DMS153 (cell line): Measurements from ENCODE around the gene PLEKHH2.
"Not testable (repeated sequence)": the region's sequence is repeated elsewhere in the genome, so short reads cannot be mapped to it uniquely, and the experiment has no call there.

ENCODE experiments used
- DNase-seq: peaks from one replicate; lab custom pipeline; 2025; lab: John Stamatoyannopoulos, UW

The PLEKHH2 gene

GRCh38 chr2:43636621-43637020 lies 439 bp upstream of the PLEKHH2 start:
- DNase-seq, result peak; percentile 51

GRCh38 chr2:43642363-43642762 lies 5.3 kb downstream of the PLEKHH2 start:
- no peak for DNase-seq

- DNase-seq, result no peak
Observed at GRCh38 chr2:43643680-43644079, 6.6 kb downstream of the PLEKHH2 start.

- DNase-seq, result no peak
Observed at GRCh38 chr2:43648994-43649701, 12.1 kb downstream of the PLEKHH2 start.

GRCh38 chr2:43653506-43653905 lies 16.4 kb downstream of the PLEKHH2 start:
- no peak for DNase-seq

- no peak for DNase-seq
Observed at GRCh38 chr2:43657241-43657640, 20.2 kb downstream of the PLEKHH2 start.

- no peak for DNase-seq
Observed at GRCh38 chr2:43675646-43676321, 38.7 kb downstream of the PLEKHH2 start.

GRCh38 chr2:43676322-43677050 lies 39.4 kb downstream of the PLEKHH2 start, which contains the start of gene C1GALT1C1L:
Gene C1GALT1C1L (minus strand): TSS chr2:43676429. CDS start chr2:43676322, 107 bp downstream.
- DNase-seq, result no peak

GRCh38 chr2:43677783-43678182 lies 40.7 kb downstream of the PLEKHH2 start:
- not testable (repeated sequence) for DNase-seq

- DNase-seq, result no peak
Observed at GRCh38 chr2:43685357-43685756, 48.3 kb downstream of the PLEKHH2 start.

- no peak for DNase-seq
Observed at GRCh38 chr2:43689999-43690398, 52.9 kb downstream of the PLEKHH2 start.

GRCh38 chr2:43692428-43692994 lies 55.5 kb downstream of the PLEKHH2 start:
- DNase-seq, result no peak

- DNase-seq, result not testable (repeated sequence)
Observed at GRCh38 chr2:43698140-43698539, 61.1 kb downstream of the PLEKHH2 start.

- no peak for DNase-seq
Observed at GRCh38 chr2:43699761-43700160, 62.7 kb downstream of the PLEKHH2 start.

- no peak for DNase-seq
Observed at GRCh38 chr2:43701111-43701510, 64.1 kb downstream of the PLEKHH2 start.

- no peak for DNase-seq
Observed at GRCh38 chr2:43707255-43708015, 70.4 kb downstream of the PLEKHH2 start.

- DNase-seq, result no peak
Observed at GRCh38 chr2:43708178-43708577, 71.1 kb downstream of the PLEKHH2 start.

- no peak for DNase-seq
Observed at GRCh38 chr2:43708891-43709290, 71.8 kb downstream of the PLEKHH2 start.

- DNase-seq, result no peak
Observed at GRCh38 chr2:43710866-43711265, 73.8 kb downstream of the PLEKHH2 start.

GRCh38 chr2:43714164-43714563 lies 77.1 kb downstream of the PLEKHH2 start:
- DNase-seq, result no peak

GRCh38 chr2:43715300-43716098 lies 78.4 kb downstream of the PLEKHH2 start:
- DNase-seq, result no peak
